KMS-11 (cell line): ENCODE results near the gene PAPPA.

Experiments
- H2AFZ ChIP-seq: fragments of 200-600 bp; sonication (generic); 2 replicates; pipeline ENCODE4 v1.6.1; 2016; ENCODE audit warnings: antibody characterized with exemption, mixed run types, low read depth
- H3K27ac ChIP-seq: fragments of 200-600 bp; sonication (generic); 2 replicates; pipeline ENCODE4 v1.6.1; 2016; ENCODE audit warnings: mild to moderate bottlenecking, mixed run types
- H3K27me3 ChIP-seq: fragments of 200-600 bp; sonication (generic); 2 replicates; pipeline ENCODE4 v1.6.1; 2017; ENCODE audit warnings: mild to moderate bottlenecking, low read depth, mixed run types, moderate library complexity; ENCODE audit not compliant: insufficient read depth
- H3K36me3 ChIP-seq: fragments of 200-600 bp; sonication (generic); 2 replicates; pipeline ENCODE4 v1.6.1; 2017; ENCODE audit warnings: mild to moderate bottlenecking, mixed run types; ENCODE audit not compliant: insufficient read depth
- H3K4me1 ChIP-seq: fragments of 200-600 bp; sonication (generic); 2 replicates; pipeline ENCODE4 v1.6.1; 2016; ENCODE audit warnings: mild to moderate bottlenecking, low read depth, mixed run types; ENCODE audit not compliant: poor library complexity, severe bottlenecking
- H3K4me2 ChIP-seq: fragments of 200-600 bp; sonication (generic); 2 replicates; pipeline ENCODE4 v1.7.0; 2016; ENCODE audit warnings: mild to moderate bottlenecking, mixed run types
- H3K4me3 ChIP-seq: fragments of 200-600 bp; sonication (generic); IDR thresholded peaks from 2 replicates; pipeline ENCODE4 v1.6.1; 2017; ENCODE audit warnings: low read depth, low read length, mixed read lengths; ENCODE audit not compliant: insufficient read depth
- H3K79me2 ChIP-seq: fragments of 200-600 bp; sonication (generic); 2 replicates; pipeline ENCODE4 v1.6.1; 2016; ENCODE audit warnings: low read depth, mixed run types; ENCODE audit not compliant: insufficient read depth
- H3K9ac ChIP-seq: fragments of 200-600 bp; sonication (generic); 2 replicates; pipeline ENCODE4 v1.6.1; 2016; ENCODE audit warnings: mild to moderate bottlenecking, mixed run types
- H4K20me1 ChIP-seq: fragments of 200-600 bp; sonication (generic); 2 replicates; pipeline ENCODE4 v1.6.1; 2016; ENCODE audit warnings: mild to moderate bottlenecking, mixed run types; ENCODE audit not compliant: insufficient read depth
- TF ChIP-seq, protein P1 (sequence below): fragments of 200-600 bp; sonication (generic); conservative IDR thresholded peaks from 2 replicates; pipeline ENCODE4 v1.6.1; 2017; ENCODE audit warnings: low read depth, mild to moderate bottlenecking, antibody characterized with exemption, low read length, moderate library complexity, mixed read lengths

The PAPPA gene

DNA sequence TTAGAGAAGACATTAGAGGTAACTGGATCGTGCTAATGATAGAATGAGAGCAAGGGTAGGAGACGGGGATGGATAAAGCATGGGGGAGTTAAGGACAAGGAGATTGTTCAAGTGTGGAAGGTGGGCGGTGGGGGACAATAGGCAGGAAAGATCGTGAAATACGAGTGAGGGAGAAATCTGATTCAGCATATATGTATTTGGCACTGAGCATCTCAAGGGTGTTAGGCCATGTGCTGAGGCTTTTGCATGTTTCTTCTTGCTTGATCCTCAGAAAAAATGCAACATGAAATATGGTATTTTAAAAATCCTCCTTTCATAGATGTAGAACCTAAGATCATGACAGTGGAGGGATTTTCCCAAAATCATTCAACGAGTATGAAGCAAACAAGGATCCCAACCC lies 240.5 kb downstream of the PAPPA start:
- H3K9ac ChIP-seq = no peak overlapping the region
- no peak overlapping the region for H3K4me3 ChIP-seq
- no peaks in the 10 kb centered on the region for H3K4me1 ChIP-seq
- no peak overlapping the region for H3K27ac ChIP-seq
- no peaks in the 10 kb centered on the region for H3K27me3 ChIP-seq
- TF ChIP-seq, protein P1, sequence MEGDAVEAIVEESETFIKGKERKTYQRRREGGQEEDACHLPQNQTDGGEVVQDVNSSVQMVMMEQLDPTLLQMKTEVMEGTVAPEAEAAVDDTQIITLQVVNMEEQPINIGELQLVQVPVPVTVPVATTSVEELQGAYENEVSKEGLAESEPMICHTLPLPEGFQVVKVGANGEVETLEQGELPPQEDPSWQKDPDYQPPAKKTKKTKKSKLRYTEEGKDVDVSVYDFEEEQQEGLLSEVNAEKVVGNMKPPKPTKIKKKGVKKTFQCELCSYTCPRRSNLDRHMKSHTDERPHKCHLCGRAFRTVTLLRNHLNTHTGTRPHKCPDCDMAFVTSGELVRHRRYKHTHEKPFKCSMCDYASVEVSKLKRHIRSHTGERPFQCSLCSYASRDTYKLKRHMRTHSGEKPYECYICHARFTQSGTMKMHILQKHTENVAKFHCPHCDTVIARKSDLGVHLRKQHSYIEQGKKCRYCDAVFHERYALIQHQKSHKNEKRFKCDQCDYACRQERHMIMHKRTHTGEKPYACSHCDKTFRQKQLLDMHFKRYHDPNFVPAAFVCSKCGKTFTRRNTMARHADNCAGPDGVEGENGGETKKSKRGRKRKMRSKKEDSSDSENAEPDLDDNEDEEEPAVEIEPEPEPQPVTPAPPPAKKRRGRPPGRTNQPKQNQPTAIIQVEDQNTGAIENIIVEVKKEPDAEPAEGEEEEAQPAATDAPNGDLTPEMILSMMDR = no peak
- no peaks in the 10 kb centered on the region for H4K20me1 ChIP-seq
- H2AFZ ChIP-seq = no peak overlapping the region
- H3K36me3 ChIP-seq = no peaks in the 10 kb centered on the region
- H3K4me2 ChIP-seq = no peak overlapping the region
- no peaks in the 10 kb centered on the region for H3K79me2 ChIP-seq

DNA sequence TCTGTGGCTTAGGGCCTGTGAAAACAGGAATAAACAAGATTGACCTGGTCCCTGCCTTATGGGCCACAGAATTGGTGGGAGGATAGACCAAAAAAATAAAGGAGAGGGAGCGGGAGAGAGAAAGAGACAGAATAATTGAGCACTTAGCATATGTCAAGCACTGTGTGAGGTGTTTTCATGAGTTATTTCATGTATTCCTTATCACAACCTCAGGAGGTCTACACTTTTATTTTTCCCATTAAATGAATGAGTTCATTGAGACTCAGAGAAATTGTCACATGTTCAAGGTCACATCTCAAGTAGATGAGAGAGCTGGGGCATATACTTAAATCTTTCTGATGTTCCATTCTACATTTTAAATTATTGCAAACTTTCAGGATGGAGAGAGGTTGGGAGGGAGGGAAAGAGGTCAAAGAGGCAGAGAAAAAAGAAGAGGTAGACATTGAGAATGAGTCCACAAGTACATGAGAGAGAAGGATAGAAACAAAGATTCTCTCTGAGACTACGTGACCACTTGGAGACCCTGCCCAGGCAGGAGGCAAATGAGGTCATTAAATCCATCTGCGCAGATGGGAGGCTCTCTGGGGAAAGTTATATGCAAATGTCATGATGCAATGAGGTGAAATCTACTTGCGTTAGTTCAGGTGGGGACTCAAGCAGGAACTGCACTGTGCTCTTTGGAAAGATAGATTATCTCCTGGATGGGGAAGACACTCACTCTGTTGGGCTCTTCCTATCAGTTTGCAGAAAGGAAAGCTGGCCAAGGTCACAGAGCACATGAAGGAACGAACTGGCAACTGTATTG lies 241.5 kb downstream of the PAPPA start:
- H3K27me3 ChIP-seq = no peaks in the 10 kb centered on the region
- H3K27ac ChIP-seq = no peak overlapping the region
- H3K79me2 ChIP-seq = no peaks in the 10 kb centered on the region
- H3K4me2 ChIP-seq = no peak overlapping the region
- no peaks in the 10 kb centered on the region for H4K20me1 ChIP-seq
- no peaks in the 10 kb centered on the region for H3K36me3 ChIP-seq
- H3K9ac ChIP-seq = no peak overlapping the region
- TF ChIP-seq, protein P1 = no peak
- no peaks in the 10 kb centered on the region for H3K4me1 ChIP-seq
- no peak overlapping the region for H3K4me3 ChIP-seq
- no peak overlapping the region for H2AFZ ChIP-seq

- Histone ChIP-seq H3K27ac (no peak overlapping the region), H3K4me3 (no peak overlapping the region), H3K4me2 (no peak overlapping the region), H3K9ac (no peak overlapping the region), H4K20me1 (no peaks in the 10 kb centered on the region), H3K36me3 (no peaks in the 10 kb centered on the region), H3K27me3 (no peaks in the 10 kb centered on the region), H3K79me2 (no peaks in the 10 kb centered on the region), H2AFZ (no peak overlapping the region), H3K4me1 (no peaks in the 10 kb centered on the region)
- TF ChIP-seq, protein P1 = no peak
These were observed 242.1 kb downstream of the PAPPA start for GRCh38 chr9:116395699-116396037.

GRCh38 chr9:116403171-116403570 lies 249.6 kb downstream of the PAPPA start:
- Histone ChIP-seq H3K36me3 (no peaks in the 10 kb centered on the region; the same call in 1 of the 2 replicates), H3K79me2 (no peaks in the 10 kb centered on the region), H3K27ac (no peak overlapping the region), H3K4me2 (no peak overlapping the region), H3K9ac (no peak overlapping the region), H3K4me1 (no peaks in the 10 kb centered on the region), H4K20me1 (no peaks in the 10 kb centered on the region), H2AFZ (no peak overlapping the region), H3K27me3 (no peaks in the 10 kb centered on the region), H3K4me3 (no peak overlapping the region)
- TF ChIP-seq, protein P1 = no peak
